ENCODE data around the gene PARD3B. TPM values are rescaled to one million over a fixed set of nuclear protein-coding genes. Genes with fewer than 3 reads are reported as not detected.

The PARD3B gene
- total and polyA plus RNA-seq, 2 experiments from 2014 or later, result 3.5 to 4.4 TPM

DNA sequence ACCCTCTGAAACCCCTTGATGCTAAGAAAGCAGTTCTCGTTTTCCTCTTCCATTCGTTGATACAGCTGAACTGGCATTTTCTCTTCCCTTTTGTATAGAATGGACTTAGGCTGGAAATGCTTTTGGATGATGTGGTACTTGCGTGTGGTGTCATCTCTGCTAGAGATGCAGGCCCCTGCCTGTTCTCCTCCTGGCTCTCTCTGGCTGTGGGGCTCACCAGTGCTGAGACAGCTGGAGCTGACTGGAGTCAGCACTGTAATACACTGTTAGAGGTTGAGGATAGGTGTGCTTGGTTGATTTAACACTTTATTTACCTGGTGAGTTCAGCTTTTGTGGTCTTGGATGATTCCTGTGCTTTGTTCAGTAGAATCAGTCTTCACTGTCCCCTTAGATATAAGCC, 30.2 kb downstream of the PARD3B start:
- Histone ChIP-seq H3K4me1 (ENCODE audit: insufficient read depth) (no peaks in the 10 kb centered on the region), H2AFZ (no peak overlapping the region), H3F3A (replicated peaks; ENCODE audit: low read depth) (no peaks in the 10 kb centered on the region), H3K9me2 (ENCODE audit: insufficient read depth) (peaks cover 12% of the 10 kb centered on the region; the same call in 1 of the 2 replicates), H3K27ac (ENCODE audit: low read depth) (no peak overlapping the region), H3K79me2 (replicated peaks; ENCODE audit: insufficient read depth) (no peaks in the 10 kb centered on the region), H3K4me2 (no peak overlapping the region), H3K36me3 (ENCODE audit: insufficient read depth) (no peaks in the 10 kb centered on the region), H3K27me3 (ENCODE audit: insufficient read depth) (no peaks in the 10 kb centered on the region), H3K4me3 (no peak overlapping the region), H4K20me1 (replicated peaks; ENCODE audit: insufficient read depth) (no peaks in the 10 kb centered on the region)
- H3K9me3 Mint-ChIP-seq, result no peaks in the 10 kb centered on the region
- no peak overlapping the region for H3K27ac Mint-ChIP-seq
- H3K4me3 Mint-ChIP-seq, result no peak overlapping the region
- peaks cover 4% of the 10 kb centered on the region; the same call in 2 of the 3 replicates for H3K4me1 Mint-ChIP-seq
- ATAC-seq, result no peak
- TF ChIP-seq REST (IDR thresholded peaks at IDR 0.05; ENCODE audit: unreplicated experiment), result no peak
- TF ChIP-seq, protein P1, sequence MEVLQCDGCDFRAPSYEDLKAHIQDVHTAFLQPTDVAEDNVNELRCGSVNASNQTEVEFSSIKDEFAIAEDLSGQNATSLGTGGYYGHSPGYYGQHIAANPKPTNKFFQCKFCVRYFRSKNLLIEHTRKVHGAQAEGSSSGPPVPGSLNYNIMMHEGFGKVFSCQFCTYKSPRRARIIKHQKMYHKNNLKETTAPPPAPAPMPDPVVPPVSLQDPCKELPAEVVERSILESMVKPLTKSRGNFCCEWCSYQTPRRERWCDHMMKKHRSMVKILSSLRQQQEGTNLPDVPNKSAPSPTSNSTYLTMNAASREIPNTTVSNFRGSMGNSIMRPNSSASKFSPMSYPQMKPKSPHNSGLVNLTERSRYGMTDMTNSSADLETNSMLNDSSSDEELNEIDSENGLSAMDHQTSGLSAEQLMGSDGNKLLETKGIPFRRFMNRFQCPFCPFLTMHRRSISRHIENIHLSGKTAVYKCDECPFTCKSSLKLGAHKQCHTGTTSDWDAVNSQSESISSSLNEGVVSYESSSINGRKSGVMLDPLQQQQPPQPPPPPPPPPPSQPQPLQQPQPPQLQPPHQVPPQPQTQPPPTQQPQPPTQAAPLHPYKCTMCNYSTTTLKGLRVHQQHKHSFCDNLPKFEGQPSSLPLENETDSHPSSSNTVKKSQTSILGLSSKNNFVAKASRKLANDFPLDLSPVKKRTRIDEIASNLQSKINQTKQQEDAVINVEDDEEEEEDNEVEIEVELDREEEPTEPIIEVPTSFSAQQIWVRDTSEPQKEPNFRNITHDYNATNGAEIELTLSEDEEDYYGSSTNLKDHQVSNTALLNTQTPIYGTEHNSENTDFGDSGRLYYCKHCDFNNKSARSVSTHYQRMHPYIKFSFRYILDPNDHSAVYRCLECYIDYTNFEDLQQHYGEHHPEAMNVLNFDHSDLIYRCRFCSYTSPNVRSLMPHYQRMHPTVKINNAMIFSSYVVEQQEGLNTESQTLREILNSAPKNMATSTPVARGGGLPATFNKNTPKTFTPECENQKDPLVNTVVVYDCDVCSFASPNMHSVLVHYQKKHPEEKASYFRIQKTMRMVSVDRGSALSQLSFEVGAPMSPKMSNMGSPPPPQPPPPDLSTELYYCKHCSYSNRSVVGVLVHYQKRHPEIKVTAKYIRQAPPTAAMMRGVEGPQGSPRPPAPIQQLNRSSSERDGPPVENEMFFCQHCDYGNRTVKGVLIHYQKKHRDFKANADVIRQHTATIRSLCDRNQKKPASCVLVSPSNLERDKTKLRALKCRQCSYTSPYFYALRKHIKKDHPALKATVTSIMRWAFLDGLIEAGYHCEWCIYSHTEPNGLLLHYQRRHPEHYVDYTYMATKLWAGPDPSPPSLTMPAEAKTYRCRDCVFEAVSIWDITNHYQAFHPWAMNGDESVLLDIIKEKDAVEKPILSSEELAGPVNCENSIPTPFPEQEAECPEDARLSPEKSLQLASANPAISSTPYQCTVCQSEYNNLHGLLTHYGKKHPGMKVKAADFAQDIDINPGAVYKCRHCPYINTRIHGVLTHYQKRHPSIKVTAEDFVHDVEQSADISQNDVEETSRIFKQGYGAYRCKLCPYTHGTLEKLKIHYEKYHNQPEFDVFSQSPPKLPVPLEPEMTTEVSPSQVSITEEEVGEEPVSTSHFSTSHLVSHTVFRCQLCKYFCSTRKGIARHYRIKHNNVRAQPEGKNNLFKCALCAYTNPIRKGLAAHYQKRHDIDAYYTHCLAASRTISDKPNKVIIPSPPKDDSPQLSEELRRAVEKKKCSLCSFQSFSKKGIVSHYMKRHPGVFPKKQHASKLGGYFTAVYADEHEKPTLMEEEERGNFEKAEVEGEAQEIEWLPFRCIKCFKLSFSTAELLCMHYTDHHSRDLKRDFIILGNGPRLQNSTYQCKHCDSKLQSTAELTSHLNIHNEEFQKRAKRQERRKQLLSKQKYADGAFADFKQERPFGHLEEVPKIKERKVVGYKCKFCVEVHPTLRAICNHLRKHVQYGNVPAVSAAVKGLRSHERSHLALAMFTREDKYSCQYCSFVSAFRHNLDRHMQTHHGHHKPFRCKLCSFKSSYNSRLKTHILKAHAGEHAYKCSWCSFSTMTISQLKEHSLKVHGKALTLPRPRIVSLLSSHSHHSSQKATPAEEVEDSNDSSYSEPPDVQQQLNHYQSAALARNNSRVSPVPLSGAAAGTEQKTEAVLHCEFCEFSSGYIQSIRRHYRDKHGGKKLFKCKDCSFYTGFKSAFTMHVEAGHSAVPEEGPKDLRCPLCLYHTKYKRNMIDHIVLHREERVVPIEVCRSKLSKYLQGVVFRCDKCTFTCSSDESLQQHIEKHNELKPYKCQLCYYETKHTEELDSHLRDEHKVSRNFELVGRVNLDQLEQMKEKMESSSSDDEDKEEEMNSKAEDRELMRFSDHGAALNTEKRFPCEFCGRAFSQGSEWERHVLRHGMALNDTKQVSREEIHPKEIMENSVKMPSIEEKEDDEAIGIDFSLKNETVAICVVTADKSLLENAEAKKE (CRISPR knock-in tag; IDR thresholded peaks at IDR 0.05), result no peak
- no peak for TF ChIP-seq EZH2phosphoT487 (IDR thresholded peaks at IDR 0.05; ENCODE audit: unreplicated experiment)
- no peak for TF ChIP-seq ETS1 (IDR thresholded peaks at IDR 0.05)
- no peak for TF ChIP-seq EZH2 (IDR thresholded peaks at IDR 0.05; ENCODE audit: low read depth, unreplicated experiment)
- TF ChIP-seq CREB1 (CRISPR knock-in tag; IDR thresholded peaks at IDR 0.05; ENCODE audit: low read depth), result no peak
- TF ChIP-seq STAT1 (IDR thresholded peaks at IDR 0.05; ENCODE audit: unreplicated experiment), result no peak
- no peak for TF ChIP-seq ZNF331 (CRISPR knock-in tag; IDR thresholded peaks at IDR 0.05; ENCODE audit: low read depth)
- TF ChIP-seq, protein P2, sequence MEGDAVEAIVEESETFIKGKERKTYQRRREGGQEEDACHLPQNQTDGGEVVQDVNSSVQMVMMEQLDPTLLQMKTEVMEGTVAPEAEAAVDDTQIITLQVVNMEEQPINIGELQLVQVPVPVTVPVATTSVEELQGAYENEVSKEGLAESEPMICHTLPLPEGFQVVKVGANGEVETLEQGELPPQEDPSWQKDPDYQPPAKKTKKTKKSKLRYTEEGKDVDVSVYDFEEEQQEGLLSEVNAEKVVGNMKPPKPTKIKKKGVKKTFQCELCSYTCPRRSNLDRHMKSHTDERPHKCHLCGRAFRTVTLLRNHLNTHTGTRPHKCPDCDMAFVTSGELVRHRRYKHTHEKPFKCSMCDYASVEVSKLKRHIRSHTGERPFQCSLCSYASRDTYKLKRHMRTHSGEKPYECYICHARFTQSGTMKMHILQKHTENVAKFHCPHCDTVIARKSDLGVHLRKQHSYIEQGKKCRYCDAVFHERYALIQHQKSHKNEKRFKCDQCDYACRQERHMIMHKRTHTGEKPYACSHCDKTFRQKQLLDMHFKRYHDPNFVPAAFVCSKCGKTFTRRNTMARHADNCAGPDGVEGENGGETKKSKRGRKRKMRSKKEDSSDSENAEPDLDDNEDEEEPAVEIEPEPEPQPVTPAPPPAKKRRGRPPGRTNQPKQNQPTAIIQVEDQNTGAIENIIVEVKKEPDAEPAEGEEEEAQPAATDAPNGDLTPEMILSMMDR (conservative IDR thresholded peaks at IDR 0.05; ENCODE audit: low read depth in 2 of 2), result no peak
- no peak for TF ChIP-seq POLR2AphosphoS5 (IDR thresholded peaks at IDR 0.05; ENCODE audit: low read depth)
- no peak for TF ChIP-seq ZNF114 (CRISPR knock-in tag; IDR thresholded peaks at IDR 0.05)
- no peak for TF ChIP-seq JUNB (IDR thresholded peaks at IDR 0.05; ENCODE audit: unreplicated experiment)
- no peak for TF ChIP-seq NANOG (IDR thresholded peaks at IDR 0.05; ENCODE audit: borderline replicate concordance)
- H3K27me3 Mint-ChIP-seq (ENCODE audit: insufficient read depth, low read depth, poor library complexity), result no peaks in the 10 kb centered on the region
- no peak for DNase-seq (ENCODE audit: low spot score)
- H3K36me3 Mint-ChIP-seq (ENCODE audit: low read depth), result no peaks in the 10 kb centered on the region
